Transverse colon (tissue), 4 donors: ENCODE measurements around the gene OCA2. TPM values are rescaled to one million over a fixed set of nuclear protein-coding genes. Genes with fewer than 3 reads are reported as not detected.
"Not testable (repeated sequence)": the region's sequence is repeated elsewhere in the genome, so short reads cannot be mapped to it uniquely, and the experiment has no call there.

Source experiments
- DNase-seq: peaks from one replicate; pipeline ENCODE4 v3.0.0-alpha.2; 2019
- H3K27ac ChIP-seq, 4 donors: fragments of 200-600 bp; sonication (generic); 2 replicates each; pipeline ENCODE4 v1.5.1; 2016 to 2018; ENCODE audit warnings: inconsistent platforms in 4 of 4
- H3K27me3 ChIP-seq: fragments of 200-600 bp; sonication (generic); 2 replicates; pipeline ENCODE4 v1.5.1; 2017; ENCODE audit warnings: inconsistent platforms
- H3K36me3 ChIP-seq, 4 donors: fragments of 200-600 bp; sonication (generic); 2 replicates each; pipeline ENCODE4 v1.5.1; 2017 to 2019; ENCODE audit warnings: inconsistent platforms in 4 of 4
- H3K4me1 ChIP-seq, 4 donors: fragments of 200-600 bp; sonication (generic); 2 replicates each; pipeline ENCODE4 v1.5.1; 2017 to 2020; ENCODE audit warnings: inconsistent platforms in 4 of 4
- H3K4me3 ChIP-seq, 4 donors: fragments of 200-600 bp; sonication (generic); 1 replicate in 1 of 4; 2 replicates in 3 of 4; pipeline versions ENCODE4 v1.5.1 to v1.6.1; 2017 to 2019; ENCODE audit warnings: inconsistent platforms in 4 of 4
- H3K9me3 ChIP-seq, 2 donors: fragments of 200-600 bp; sonication (generic); 2 replicates each; pipeline ENCODE4 v1.5.1; 2017 to 2019; ENCODE audit warnings: inconsistent platforms in 2 of 2
- CTCF ChIP-seq, 5 experiments: fragments of 200-600 bp in 3 of 5; fragments of 450-650 bp in 2 of 5; sonication (generic) in 3 of 5; IDR thresholded peaks; 1 replicate in 2 of 5; 2 replicates in 3 of 5; pipeline ENCODE4 v1.5.1; 2016 to 2017; ENCODE audit warnings: antibody characterized with exemption in 5 of 5, inconsistent platforms in 3 of 5, mild to moderate bottlenecking in 2 of 5, moderate library complexity in 1 of 5
- EP300 ChIP-seq: sonication (generic); formaldehyde crosslinking; IDR thresholded peaks from one replicate; pipeline ENCODE4 v1.6.1; 2017; ENCODE audit warnings: antibody characterized with exemption, low read depth
- POLR2A ChIP-seq: fragments of 450-650 bp; IDR thresholded peaks from one replicate; pipeline ENCODE4 v1.6.1; 2016; ENCODE audit warnings: antibody characterized with exemption, mild to moderate bottlenecking, moderate library complexity
- POLR2AphosphoS5 ChIP-seq, 3 donors: sonication (generic); formaldehyde crosslinking; IDR thresholded peaks; one replicate each; pipeline ENCODE4 v1.6.1; 2016; ENCODE audit warnings: antibody characterized with exemption in 3 of 3
- WGBS, 2 donors: methylation state at CpG; one replicate each; pipeline ENCODE4 v1.1.5; 2018; ENCODE audit warnings: low coverage in 1 of 2; 5-methylcytosine and 5-hydroxymethylcytosine counted together
- in situ Hi-C, 4 donors: fragments of 200-750 bp; cut with MboI; loops; one replicate each; pipeline versions ENCODE4 v1.15.0 to v1.15.1; 2017; ENCODE audit warnings: low sequenced_read_pairs in 3 of 4, low pct_ligation_motif_present in 1 of 4, low pct_unique_long_range_greater_than_20kb in 1 of 4
- intact Hi-C: fragments of 100-400 bp; cut with DNase I; formaldehyde crosslinking; loops from one replicate; pipeline ENCODE4 v1.15.1; 2023; ENCODE audit warnings: low total_unique reads
- total RNA-seq, 4 donors: library from RNA; depleted of rRNA; stranded (reverse); fragments of >200 nt; gene quantifications; one replicate each; pipeline ENCODE4 v1.1.0, GENCODE V29; 2016

The OCA2 gene
- total RNA-seq, 4 donors from 2014 or later = 1.4 to 1.9 TPM; not detected in 2

GRCh38 chr15:27725731-27726130 lies 373.4 kb downstream of the OCA2 start:
- in situ Hi-C loops = no loop called here
- no peaks in the 10 kb centered on the region for H3K9me3 ChIP-seq
- no peak for TF ChIP-seq EP300
- no peak for TF ChIP-seq POLR2A
- no peak for TF ChIP-seq CTCF (IDR thresholded peaks at IDR 0.05)
- no peak for TF ChIP-seq POLR2AphosphoS5 (IDR thresholded peaks at IDR 0.05)

GRCh38 chr15:27723821-27724220 lies 375.3 kb downstream of the OCA2 start:
- no peaks in the 10 kb centered on the region for H3K9me3 ChIP-seq
- intact Hi-C loops = no loop called here

More at GRCh38 chr15:27725731-27726130, 373.4 kb downstream of the OCA2 start:
- Histone ChIP-seq H3K27ac (no peak overlapping the region), H3K4me1 (no peaks in the 10 kb centered on the region), H3K36me3 (no peaks in the 10 kb centered on the region), H3K27me3 (no peaks in the 10 kb centered on the region), H3K4me3 (no peak overlapping the region)
- 78 to 100% methylated on average over 2 to 3 of the region's 3 CpGs for WGBS, 2 donors
- intact Hi-C loops = no loop called here
- no peak for DNase-seq

GRCh38 chr15:27722102-27722501 lies 377.0 kb downstream of the OCA2 start:
- Histone ChIP-seq H3K4me1 (no peaks in the 10 kb centered on the region), H3K36me3 (no peaks in the 10 kb centered on the region), H3K27ac (no peak overlapping the region), H3K4me3 (no peak overlapping the region), H3K9me3 (peaks cover 3 to 6% of the 10 kb centered on the region in 2 donors), H3K27me3 (no peaks in the 10 kb centered on the region)
- TF ChIP-seq CTCF (IDR thresholded peaks at IDR 0.05) (no peak), EP300 (no peak), POLR2AphosphoS5 (IDR thresholded peaks at IDR 0.05) (no peak), POLR2A (no peak)
- WGBS, 2 donors = 82 to 87% methylated on average over 7 to 9 of the region's 9 CpGs
- in situ Hi-C loops (no loop called here), intact Hi-C loops (no loop called here)
- DNase-seq = no peak

More at GRCh38 chr15:27723821-27724220, 375.3 kb downstream of the OCA2 start:
- TF ChIP-seq EP300 (no peak), POLR2A (no peak), POLR2AphosphoS5 (IDR thresholded peaks at IDR 0.05) (no peak), CTCF (IDR thresholded peaks at IDR 0.05) (no peak)
- WGBS, 2 donors = 66 to 70% methylated on average over 3 to 5 of the region's 5 CpGs
- H3K27me3 ChIP-seq = no peaks in the 10 kb centered on the region
- H3K4me3 ChIP-seq = no peak overlapping the region
- no peaks in the 10 kb centered on the region for H3K36me3 ChIP-seq
- no peaks in the 10 kb centered on the region for H3K4me1 ChIP-seq
- no peak overlapping the region for H3K27ac ChIP-seq
- in situ Hi-C loops = no loop called here
- no peak for DNase-seq

- Histone ChIP-seq H3K27ac (no peak overlapping the region), H3K4me3 (no peak overlapping the region), H3K27me3 (no peaks in the 10 kb centered on the region), H3K9me3 (peaks cover 16 to 17% of the 10 kb centered on the region in 2 donors), H3K4me1 (no peaks in the 10 kb centered on the region), H3K36me3 (no peaks in the 10 kb centered on the region)
- in situ Hi-C loops = no loop called here
- DNase-seq = no peak
- TF ChIP-seq EP300 = no peak
- no peak for TF ChIP-seq POLR2A
- no peak for TF ChIP-seq CTCF (IDR thresholded peaks at IDR 0.05)
- intact Hi-C loops = no loop called here
- 88 to 97% methylated on average over 6 to 11 of the region's 11 CpGs for WGBS, 2 donors
These were observed 384.4 kb downstream of the OCA2 start for GRCh38 chr15:27714675-27715074.

- H3K27me3 ChIP-seq, in situ Hi-C loops, DNase-seq, H3K4me3 ChIP-seq, intact Hi-C loops, H3K27ac ChIP-seq, H3K4me1 ChIP-seq, H3K36me3 ChIP-seq: not testable (repeated sequence)
- WGBS, 2 donors = 82 to 83% methylated on average over 8 to 9 of the region's 9 CpGs
- peaks cover 21 to 25% of the 10 kb centered on the region in 2 donors for H3K9me3 ChIP-seq
These were observed 385.3 kb downstream of the OCA2 start for GRCh38 chr15:27713850-27714249.
